Ascending aorta (tissue), 2 donors: ENCODE data around the gene TMTC2. TPM values are rescaled to one million over a fixed set of nuclear protein-coding genes. Genes with fewer than 3 reads are reported as not detected.

Source experiments
- DNase-seq, 2 donors: peaks; one replicate each; pipeline ENCODE4 v3.0.0-alpha.2; 2019; ENCODE audit warnings: low spot score in 2 of 2
- H3K27ac ChIP-seq, 2 donors: fragments of 200-600 bp; sonication (generic); one replicate each; pipeline ENCODE4 v1.5.1; 2016 to 2017; ENCODE audit warnings: mild to moderate bottlenecking in 1 of 2
- H3K27me3 ChIP-seq: fragments of 200-600 bp; sonication (generic); one replicate; pipeline ENCODE4 v1.5.1; 2017
- H3K36me3 ChIP-seq, 2 donors: fragments of 200-600 bp; sonication (generic); one replicate each; pipeline ENCODE4 v1.5.1; 2016
- H3K4me1 ChIP-seq, 2 donors: fragments of 200-600 bp; sonication (generic); one replicate each; pipeline ENCODE4 v1.5.1; 2016 to 2017; ENCODE audit warnings: mild to moderate bottlenecking in 1 of 2
- H3K4me3 ChIP-seq, 2 donors: fragments of 200-600 bp; sonication (generic); one replicate each; pipeline ENCODE4 v1.5.1; 2016 to 2017; ENCODE audit warnings: mild to moderate bottlenecking in 1 of 2
- H3K9me3 ChIP-seq, 2 donors: fragments of 200-600 bp; sonication (generic); one replicate each; pipeline ENCODE4 v1.5.1; 2016
- CTCF ChIP-seq, 3 experiments: fragments of 200-600 bp in 2 of 3; fragments of 450-650 bp in 1 of 3; sonication (generic) in 2 of 3; IDR thresholded peaks; one replicate each; pipeline ENCODE4 v1.5.1; 2016 to 2019; ENCODE audit warnings: antibody characterized with exemption in 3 of 3, mild to moderate bottlenecking in 1 of 3, moderate library complexity in 1 of 3
- intact Hi-C: fragments of 100-400 bp; cut with DNase I; formaldehyde crosslinking; loops from one replicate; pipeline ENCODE4 v1.15.1; 2023
- total RNA-seq: library from RNA; depleted of rRNA; stranded (reverse); fragments of >200 nt; gene quantifications from one replicate; pipeline ENCODE4 v1.1.0, GENCODE V29; 2016

TMTC2 gene
- total RNA-seq, 1 donor from 2014 or later: 6.8 TPM

DNA sequence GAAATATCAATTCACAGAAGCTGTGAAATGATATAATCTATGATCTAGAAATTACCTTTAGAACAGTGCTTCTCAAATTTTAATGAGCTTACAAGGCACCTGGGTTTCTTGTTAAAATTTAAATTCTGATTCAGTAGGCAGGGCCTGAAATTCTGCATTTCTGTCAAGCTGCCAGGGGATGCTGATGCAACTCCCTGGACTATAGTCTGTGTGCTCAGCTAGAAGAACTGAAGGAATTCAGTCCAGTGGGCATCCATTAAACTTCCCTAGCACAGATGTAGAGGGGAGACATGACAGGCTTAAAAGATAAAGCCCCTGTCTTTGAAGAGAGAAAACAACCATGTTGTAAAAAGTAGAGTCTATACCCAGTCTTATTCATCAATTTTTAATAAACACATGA, 441.8 kb downstream of the TMTC2 start:
- Histone ChIP-seq H3K9me3 (no peaks in the 10 kb centered on the region), H3K4me3 (no peak overlapping the region), H3K27ac (no peak overlapping the region), H3K27me3 (no peaks in the 10 kb centered on the region), H3K36me3 (no peaks in the 10 kb centered on the region), H3K4me1 (no peaks in the 10 kb centered on the region)
- DNase-seq: no peak
- intact Hi-C loops: no loop called here
- TF ChIP-seq CTCF (IDR thresholded peaks at IDR 0.05): no peak

DNA sequence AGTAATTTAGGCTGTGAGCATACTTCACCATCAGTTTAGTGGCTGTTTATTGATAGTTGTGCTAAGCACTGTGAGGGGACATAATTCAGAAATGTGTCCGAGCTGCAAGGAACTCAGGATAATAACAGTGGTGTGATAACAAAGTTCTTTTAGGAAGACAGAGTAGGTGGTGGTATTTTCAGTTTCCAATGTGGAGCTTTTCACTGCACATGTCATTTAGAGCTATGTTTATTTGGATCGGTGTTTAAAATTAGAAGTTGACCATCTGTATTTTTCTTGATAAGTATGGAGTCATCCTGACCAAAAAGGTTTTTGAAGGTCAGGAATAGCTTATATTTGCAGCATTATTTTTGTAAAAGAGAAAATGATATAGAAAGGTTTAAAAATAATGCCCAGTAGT, 443.5 kb downstream of the TMTC2 start:
- no peak overlapping the region for H3K27ac ChIP-seq
- no peaks in the 10 kb centered on the region for H3K36me3 ChIP-seq
- H3K27me3 ChIP-seq: no peaks in the 10 kb centered on the region
- DNase-seq: no peak
- H3K4me1 ChIP-seq: no peaks in the 10 kb centered on the region
- intact Hi-C loops: no loop called here
- H3K4me3 ChIP-seq: no peak overlapping the region
- TF ChIP-seq CTCF (IDR thresholded peaks at IDR 0.05): no peak
- no peaks in the 10 kb centered on the region for H3K9me3 ChIP-seq

DNA sequence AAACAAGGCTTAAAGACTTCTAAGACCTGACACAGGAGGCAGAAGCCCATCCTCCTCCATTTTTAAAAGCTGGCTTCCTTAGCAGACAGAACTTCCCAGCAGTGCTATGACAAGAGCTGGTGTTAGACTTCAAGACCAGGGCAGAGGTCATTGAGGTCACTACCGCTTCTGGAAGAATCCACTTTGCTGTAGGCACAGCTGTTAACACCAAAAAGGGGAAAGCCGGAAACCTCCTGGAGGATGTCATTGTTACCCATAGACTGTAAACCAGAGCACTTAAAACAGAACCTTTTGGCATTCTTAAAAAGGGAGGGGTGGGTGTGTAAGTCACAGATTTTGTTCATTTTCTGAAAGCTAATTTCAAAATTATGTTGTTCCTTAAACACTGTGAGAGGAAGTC, 445.7 kb downstream of the TMTC2 start:
- Histone ChIP-seq H3K27ac (no peak overlapping the region), H3K9me3 (no peaks in the 10 kb centered on the region), H3K4me1 (no peaks in the 10 kb centered on the region), H3K4me3 (no peak overlapping the region), H3K27me3 (no peaks in the 10 kb centered on the region), H3K36me3 (no peaks in the 10 kb centered on the region)
- TF ChIP-seq CTCF (IDR thresholded peaks at IDR 0.05): no peak
- intact Hi-C loops: no loop called here
- no peak for DNase-seq

DNA sequence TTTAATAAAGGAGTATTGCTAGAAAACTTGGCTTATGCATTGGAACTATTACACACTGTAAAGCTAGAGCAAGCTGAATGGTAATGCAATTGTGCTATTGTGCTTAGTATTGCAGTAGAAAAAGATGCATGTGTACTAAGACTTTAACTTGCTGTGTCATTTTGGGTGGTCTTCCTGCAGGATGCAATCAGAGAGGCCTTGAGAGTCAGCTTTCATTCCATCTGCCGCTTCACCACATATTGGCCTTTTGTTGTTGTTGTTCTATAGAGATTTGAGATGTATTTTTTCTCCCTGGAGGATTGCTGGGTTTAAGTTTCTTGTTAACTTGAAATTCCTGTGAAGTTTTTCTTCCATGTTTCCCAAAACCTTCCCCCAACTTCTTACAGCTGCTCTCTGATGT, 449.7 kb downstream of the TMTC2 start:
- no peak for DNase-seq
- intact Hi-C loops: no loop called here
- no peak for TF ChIP-seq CTCF (IDR thresholded peaks at IDR 0.05)

GRCh38 chr12:83140135-83140534, 453.4 kb downstream of the TMTC2 start:
- no peak for DNase-seq
- Histone ChIP-seq H3K36me3 (no peaks in the 10 kb centered on the region), H3K27ac (no peak overlapping the region), H3K4me1 (no peaks in the 10 kb centered on the region), H3K27me3 (no peaks in the 10 kb centered on the region), H3K9me3 (no peaks in the 10 kb centered on the region), H3K4me3 (no peak overlapping the region)
- TF ChIP-seq CTCF (IDR thresholded peaks at IDR 0.05): no peak
- intact Hi-C loops: no loop called here

More for the DNA sequence above, 449.7 kb downstream of the TMTC2 start:
- Histone ChIP-seq H3K36me3 (no peaks in the 10 kb centered on the region), H3K4me1 (no peaks in the 10 kb centered on the region), H3K9me3 (no peaks in the 10 kb centered on the region), H3K4me3 (no peak overlapping the region), H3K27ac (no peak overlapping the region), H3K27me3 (no peaks in the 10 kb centered on the region)

DNA sequence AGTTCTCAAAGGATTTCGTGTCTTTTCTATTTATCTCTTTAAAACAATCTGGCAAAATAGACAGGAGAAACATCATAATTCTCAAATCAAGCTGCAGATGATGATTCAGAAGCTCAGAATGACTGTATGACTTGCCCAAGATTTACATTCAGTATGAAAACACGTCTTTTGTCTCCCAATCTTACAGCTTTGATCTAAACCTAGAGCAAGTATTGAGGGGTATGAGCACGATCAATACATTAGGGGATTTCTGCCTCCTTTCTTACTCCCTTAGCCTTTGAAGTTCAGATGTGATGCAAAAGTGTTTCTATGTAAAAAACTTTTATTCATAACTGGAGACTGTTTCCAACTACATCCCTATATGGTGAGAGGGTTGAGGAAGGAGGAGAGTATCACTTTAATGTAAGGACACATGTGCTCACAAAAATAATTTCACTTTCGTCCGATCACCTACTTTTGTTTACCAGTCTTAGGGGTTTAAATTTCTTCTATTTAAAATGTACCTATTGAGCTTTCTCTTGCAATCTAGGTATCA, 454.8 kb downstream of the TMTC2 start:
- Histone ChIP-seq H3K27ac (no peak overlapping the region), H3K27me3 (no peaks in the 10 kb centered on the region), H3K36me3 (no peaks in the 10 kb centered on the region), H3K9me3 (no peaks in the 10 kb centered on the region), H3K4me3 (no peak overlapping the region), H3K4me1 (no peaks in the 10 kb centered on the region)
- intact Hi-C loops: no loop called here
- no peak for TF ChIP-seq CTCF (IDR thresholded peaks at IDR 0.05)
- no peak for DNase-seq
